Upper lobe of left lung (tissue), 4 donors: Measurements from ENCODE around the gene ADRA2C.

Source experiments
- CTCF ChIP-seq, 6 experiments: fragments of 450-650 bp in 4 of 6; fragments of 200-600 bp in 2 of 6; sonication (generic) in 2 of 6; IDR thresholded peaks; one replicate each; pipeline ENCODE4 v1.5.1; 2016 to 2019; ENCODE audit warnings: antibody characterized with exemption in 6 of 6
- EP300 ChIP-seq, 4 donors: sonication (generic); formaldehyde crosslinking; IDR thresholded peaks; one replicate each; pipeline ENCODE4 v1.5.1; 2017; ENCODE audit warnings: antibody characterized with exemption in 4 of 4, control low read depth in 2 of 4
- POLR2A ChIP-seq, 4 donors: fragments of 450-650 bp; IDR thresholded peaks; one replicate each; pipeline ENCODE4 v1.5.1; 2016 to 2017; ENCODE audit warnings: antibody characterized with exemption in 4 of 4, mild to moderate bottlenecking in 2 of 4

GRCh38 chr4:3766785-3767569 lies 792 bp downstream of the ADRA2C start:
- no peak for TF ChIP-seq POLR2A (IDR thresholded peaks at IDR 0.05)
- TF ChIP-seq CTCF (IDR thresholded peaks at IDR 0.05), result peak in 1 of 6 experiments; percentile 8
- TF ChIP-seq EP300 (IDR thresholded peaks at IDR 0.05), result no peak
